CD4-positive, alpha-beta T cell (primary cell): ENCODE measurements around the gene KCNS3. TPM values are rescaled to one million over a fixed set of nuclear protein-coding genes. Genes with fewer than 3 reads are reported as not detected.

Source experiments
- ATAC-seq: fragments of 200-7000 bp; cut with Tn5 transposase; one replicate; pipeline ENCODE4 v1.10.0; 2022; ENCODE audit warnings: mild to moderate bottlenecking; ENCODE audit not compliant: poor library complexity
- CTCF ChIA-PET: fragments of 350-600 bp; sonication (Branson Sonifier 250); formaldehyde crosslinking; loops from one replicate; lab custom pipeline; 2021; ENCODE audit warnings: antibody characterized with exemption, inconsistent platforms; lab: Charles Lee
- POLR2A ChIA-PET: fragments of 350-600 bp; sonication (Branson Sonifier 250); formaldehyde crosslinking; loops from one replicate; lab custom pipeline; 2021; ENCODE audit warnings: antibody characterized with exemption, inconsistent platforms; lab: Charles Lee
- DNase-seq, 14 experiments: peaks; one replicate each; pipeline ENCODE4 v3.0.0-alpha.2; 2013 to 2020; ENCODE audit warnings: mixed read lengths in 2 of 14
- H3K27ac ChIP-seq, 2 donors: one replicate each; pipeline versions ENCODE4 v1.5.1 to v1.7.0; 2013; ENCODE audit warnings: low read length in 2 of 2, low read depth in 1 of 2, mild to moderate bottlenecking in 1 of 2
- H3K27me3 ChIP-seq, 2 experiments: 1 replicate in 1 of 2; 2 replicates in 1 of 2; pipeline versions ENCODE4 v1.6.1 to v1.7.0; 2013; ENCODE audit warnings: low read length in 2 of 2, control low read depth in 1 of 2, mild to moderate bottlenecking in 1 of 2, moderate library complexity in 1 of 2; ENCODE audit not compliant: insufficient read depth in 2 of 2, control insufficient read depth in 1 of 2
- H3K36me3 ChIP-seq: one replicate; pipeline ENCODE4 v1.6.1; 2013; ENCODE audit warnings: low read length, control low read depth; ENCODE audit not compliant: insufficient read depth
- H3K4me1 ChIP-seq: one replicate; pipeline ENCODE4 v1.6.1; 2013; ENCODE audit warnings: low read length, control low read depth; ENCODE audit not compliant: insufficient read depth
- H3K4me3 ChIP-seq: one replicate; pipeline ENCODE4 v1.5.1; 2013; ENCODE audit warnings: mild to moderate bottlenecking, low read length, moderate library complexity
- H3K9me3 ChIP-seq, 2 experiments: 1 replicate in 1 of 2; 2 replicates in 1 of 2; pipeline versions ENCODE4 v1.6.1 to v1.7.0; 2013; ENCODE audit warnings: low read length in 2 of 2, mild to moderate bottlenecking in 2 of 2, control low read depth in 1 of 2, moderate library complexity in 1 of 2; ENCODE audit not compliant: control insufficient read depth in 1 of 2, insufficient read depth in 1 of 2
- H3K27ac Mint-ChIP-seq: one replicate; pipeline ENCODE4 v1.8.0; 2020; ENCODE audit warnings: mixed read lengths
- H3K27me3 Mint-ChIP-seq: one replicate; pipeline ENCODE4 v1.8.0; 2021; ENCODE audit warnings: mixed read lengths
- H3K36me3 Mint-ChIP-seq: one replicate; pipeline ENCODE4 v1.8.0; 2021; ENCODE audit warnings: low read depth, mixed read lengths
- H3K4me1 Mint-ChIP-seq: one replicate; pipeline ENCODE4 v1.8.0; 2021; ENCODE audit warnings: low read depth, mixed read lengths
- H3K4me3 Mint-ChIP-seq: one replicate; pipeline ENCODE4 v1.8.0; 2020; ENCODE audit warnings: mild to moderate bottlenecking, mixed read lengths
- H3K9me3 Mint-ChIP-seq: one replicate; pipeline ENCODE4 v1.8.0; 2020; ENCODE audit warnings: mixed read lengths
- CTCF ChIP-seq: fragments of 200-600 bp; IDR thresholded peaks from one replicate; pipeline ENCODE4 v1.8.0; 2022; ENCODE audit warnings: antibody characterized with exemption, mild to moderate bottlenecking
- intact Hi-C, 2 experiments: fragments of 100-400 bp; cut with DNase I in 1 of 2; cut with micrococcal nuclease in 1 of 2; formaldehyde crosslinking; loops; one replicate each; pipeline versions ENCODE4 v1.15.1 to v1.9.0; 2023 to 2025; cut with DNase I, micrococcal nuclease
- total RNA-seq, 174 experiments: library from RNA in 2 of 174; stranded (reverse) in 2 of 174; gene quantifications; one replicate each; pipeline ENCODE4 v1.2.3 and lab custom pipeline; 2021 to 2026

The KCNS3 gene
- total RNA-seq, 2 experiments from 2014 or later: not detected

GRCh38 chr2:17911491-17912260, 33.2 kb downstream of the KCNS3 start:
- CTCF ChIA-PET: no interaction called here
- intact Hi-C loops: no loop called here
- Histone ChIP-seq H3K9me3 (no peaks in the 10 kb centered on the region), H3K4me3 (no peak overlapping the region), H3K4me1 (no peaks in the 10 kb centered on the region), H3K27me3 (peaks cover 4% of the 10 kb centered on the region in 2 experiments), H3K36me3 (no peaks in the 10 kb centered on the region), H3K27ac (no peak overlapping the region)
- no peaks in the 10 kb centered on the region for H3K4me1 Mint-ChIP-seq
- no peak for ATAC-seq
- no peaks in the 10 kb centered on the region for H3K36me3 Mint-ChIP-seq
- no peak for DNase-seq
- H3K27me3 Mint-ChIP-seq: peaks cover 13% of the 10 kb centered on the region
- H3K4me3 Mint-ChIP-seq: no peak overlapping the region
- TF ChIP-seq CTCF: no peak
- H3K9me3 Mint-ChIP-seq: peaks cover 2% of the 10 kb centered on the region
- no peak overlapping the region for H3K27ac Mint-ChIP-seq
- POLR2A ChIA-PET: no interaction called here

GRCh38 chr2:17912266-17912691, 33.8 kb downstream of the KCNS3 start:
- Histone ChIP-seq H3K27me3 (peaks cover 4% of the 10 kb centered on the region in 2 experiments), H3K36me3 (no peaks in the 10 kb centered on the region), H3K4me3 (no peak overlapping the region), H3K4me1 (no peaks in the 10 kb centered on the region), H3K9me3 (no peaks in the 10 kb centered on the region), H3K27ac (no peak overlapping the region)
- intact Hi-C loops: no loop called here
- Mint-ChIP-seq H3K27ac (no peak overlapping the region), H3K4me1 (no peaks in the 10 kb centered on the region), H3K27me3 (peaks cover 13% of the 10 kb centered on the region), H3K36me3 (no peaks in the 10 kb centered on the region), H3K9me3 (peaks cover 2% of the 10 kb centered on the region), H3K4me3 (no peak overlapping the region)
- ATAC-seq (no peak), DNase-seq (no peak)
- no peak for TF ChIP-seq CTCF
- ChIA-PET POLR2A (no interaction called here), CTCF (no interaction called here)

- intact Hi-C loops: no loop called here
- Histone ChIP-seq H3K4me1 (no peaks in the 10 kb centered on the region), H3K36me3 (no peaks in the 10 kb centered on the region), H3K9me3 (no peaks in the 10 kb centered on the region), H3K4me3 (no peak overlapping the region), H3K27me3 (peaks cover 4% of the 10 kb centered on the region in 2 experiments), H3K27ac (no peak overlapping the region)
- Mint-ChIP-seq H3K27ac (no peak overlapping the region), H3K9me3 (peaks cover 2% of the 10 kb centered on the region), H3K27me3 (peaks cover 13% of the 10 kb centered on the region), H3K36me3 (no peaks in the 10 kb centered on the region), H3K4me1 (no peaks in the 10 kb centered on the region), H3K4me3 (no peak overlapping the region)
- CTCF ChIA-PET: no interaction called here
- no peak for DNase-seq
- TF ChIP-seq CTCF: no peak
- ATAC-seq: no peak
- POLR2A ChIA-PET: no interaction called here
These were observed 36.6 kb downstream of the KCNS3 start for GRCh38 chr2:17915099-17915498.
